Glomerular endothelial cell (primary cell): Measurements from ENCODE around the gene CLDN8. TPM values are rescaled to one million over a fixed set of nuclear protein-coding genes. Genes with fewer than 3 reads are reported as not detected.

ENCODE experiments used
- DNase-seq: peaks from one replicate; pipeline ENCODE4 v3.0.0-alpha.2; 2011; ENCODE audit warnings: low read depth, low spot score; ENCODE audit errors: extremely low read depth
- total RNA-seq: library from RNA; depleted of rRNA; stranded (reverse); fragments of >200 nt; gene quantifications from 2 replicates; pipeline ENCODE4 v1.2.3, GENCODE V29; 2015

Gene CLDN8
- total RNA-seq, result not detected in 2 replicates

DNA sequence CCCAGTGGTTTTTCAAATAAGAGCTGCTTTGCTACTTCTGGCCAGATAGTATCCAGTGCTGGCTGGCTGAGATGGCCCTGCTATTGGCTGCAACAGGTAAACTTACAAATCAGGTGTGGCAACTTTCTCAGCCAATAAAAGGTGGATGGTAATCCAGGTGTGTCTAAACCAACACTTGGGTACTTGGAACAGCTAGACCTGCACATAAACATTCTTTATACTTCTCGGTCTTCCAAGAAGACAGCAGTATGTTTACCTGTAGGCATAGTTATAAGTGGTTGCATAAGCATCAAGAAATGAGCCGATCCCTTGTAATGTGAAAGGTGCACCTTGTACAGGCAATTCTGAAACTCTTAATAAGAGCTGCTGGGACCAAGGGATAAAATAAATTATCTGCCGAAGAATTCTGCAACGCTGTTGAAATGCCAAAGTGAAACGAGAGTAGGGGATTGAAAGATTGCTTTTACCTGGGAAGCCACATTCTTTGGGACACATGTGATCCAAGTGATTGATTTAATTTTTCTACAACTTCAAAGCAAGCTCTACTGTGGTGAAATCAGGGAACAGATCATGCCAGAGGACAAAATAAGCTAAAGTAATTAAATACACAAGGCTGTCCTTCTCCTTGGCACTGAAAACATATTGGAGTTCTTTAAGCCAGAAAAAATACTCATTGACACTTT, at the start of gene CLDN8:
CLDN8 (minus strand) TSS at position 57 of the 683 bp plus-strand sequence. CDS start 172 bp downstream, outside the sequence.
- DNase-seq, result no peak

- no peak for DNase-seq
Observed at GRCh38 chr21:30257773-30258172, 41.9 kb upstream of the CLDN8 start.

- DNase-seq, result no peak
Observed at GRCh38 chr21:30256100-30256499, 40.2 kb upstream of the CLDN8 start.

DNA sequence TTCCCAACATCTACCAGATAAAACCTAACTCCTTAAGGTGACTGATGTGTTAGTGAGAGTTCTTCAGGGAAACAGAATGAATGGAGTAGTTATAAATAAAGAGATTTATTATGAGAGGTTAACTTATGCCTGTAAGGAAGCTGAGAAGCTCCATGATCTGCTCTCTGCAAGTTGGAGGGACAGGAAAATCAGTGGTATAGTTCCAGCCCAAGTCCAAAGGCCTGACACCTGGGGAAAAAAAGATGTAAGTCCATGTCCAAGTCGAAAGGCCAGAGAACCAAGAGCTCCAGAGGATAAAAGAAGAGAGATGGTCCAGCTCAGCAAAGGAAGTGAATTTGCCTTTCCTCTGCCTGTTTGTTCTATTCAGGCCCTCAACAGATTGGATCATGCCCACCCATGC, 39.8 kb upstream of the CLDN8 start:
- DNase-seq, result no peak

- no peak for DNase-seq
Observed at GRCh38 chr21:30251781-30252180, 35.9 kb upstream of the CLDN8 start.

DNA sequence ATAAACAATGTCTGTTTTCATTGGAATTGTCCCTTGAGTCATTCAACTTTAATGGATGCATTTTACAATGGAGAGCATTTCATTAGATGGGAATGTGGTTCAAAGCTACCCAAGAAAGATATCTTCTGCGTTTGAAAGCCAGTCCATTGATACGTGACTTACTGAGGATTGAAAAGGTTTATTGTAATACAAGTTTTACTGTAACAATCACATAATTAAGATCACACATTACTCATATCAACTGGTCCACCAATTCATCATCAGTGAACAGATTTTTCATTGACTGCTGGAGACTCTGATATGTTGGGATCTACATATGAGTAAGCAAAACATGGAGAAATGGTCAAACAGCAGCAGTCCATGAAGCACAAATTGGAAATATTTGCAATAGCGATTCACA, 34.0 kb upstream of the CLDN8 start:
- DNase-seq, result no peak

GRCh38 chr21:30248844-30249243, 32.9 kb upstream of the CLDN8 start:
- DNase-seq, result no peak

- no peak for DNase-seq
Observed at GRCh38 chr21:30245061-30245460, 29.2 kb upstream of the CLDN8 start.

GRCh38 chr21:30243691-30244090, 27.8 kb upstream of the CLDN8 start:
- no peak for DNase-seq

GRCh38 chr21:30240661-30241060, 24.8 kb upstream of the CLDN8 start:
- no peak for DNase-seq

DNA sequence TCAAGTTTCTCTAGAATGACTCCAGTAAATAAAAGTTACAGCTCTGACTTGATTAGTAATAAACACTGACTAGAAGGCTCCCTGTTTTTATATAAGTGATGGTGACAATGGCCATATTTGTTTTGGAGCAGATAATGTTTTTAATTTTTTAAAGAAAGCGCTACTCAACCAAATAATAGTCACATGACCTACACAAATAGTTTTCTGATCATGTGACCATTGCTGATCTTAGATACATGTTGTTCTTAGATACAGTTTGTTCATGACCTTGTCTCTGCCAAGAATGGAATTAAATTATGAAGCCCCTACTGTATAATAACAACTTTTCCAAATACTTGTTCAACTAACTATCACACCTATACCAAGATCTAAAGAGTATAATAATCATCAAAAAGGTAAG, 22.3 kb upstream of the CLDN8 start:
- no peak for DNase-seq

GRCh38 chr21:30234643-30235042, 18.7 kb upstream of the CLDN8 start:
- DNase-seq, result no peak

DNA sequence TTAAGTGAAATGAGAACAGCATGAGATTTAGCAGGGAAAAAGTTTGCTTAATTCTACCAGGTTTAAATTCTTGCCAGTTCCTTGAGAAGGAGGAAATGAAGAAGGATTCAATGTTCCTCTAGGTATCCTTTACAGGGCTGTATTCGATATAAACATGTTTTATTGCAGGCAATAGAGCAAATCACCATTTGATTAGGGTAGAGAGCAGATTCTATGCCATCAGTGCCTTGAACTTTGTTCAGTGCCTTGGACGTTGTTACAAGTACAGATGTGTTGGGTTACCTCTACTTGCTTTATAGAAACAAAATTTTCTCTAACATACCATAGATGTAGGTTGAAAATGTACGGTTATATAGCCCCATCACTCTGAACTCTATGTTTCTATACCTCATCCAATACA, 18.2 kb upstream of the CLDN8 start:
- no peak for DNase-seq

GRCh38 chr21:30233228-30234020, 17.5 kb upstream of the CLDN8 start:
- DNase-seq, result no peak

DNA sequence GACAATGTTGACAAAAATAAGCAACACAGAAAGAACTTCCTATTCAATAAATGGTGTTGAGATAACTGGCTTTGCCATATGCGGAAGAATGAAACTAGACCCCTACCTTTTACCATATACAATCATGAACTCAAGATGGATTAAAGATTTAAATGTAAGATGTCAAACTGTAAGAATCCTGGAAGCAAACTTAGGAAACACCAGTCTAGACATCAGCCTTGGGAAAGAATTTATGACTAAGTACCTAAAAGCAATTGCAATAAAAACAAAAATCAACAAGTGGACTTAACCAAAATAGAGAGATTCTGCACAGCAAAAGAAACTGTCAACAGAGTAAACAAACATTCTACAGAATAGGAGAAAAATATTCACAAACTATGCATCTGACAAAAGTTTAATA, 16.1 kb upstream of the CLDN8 start:
- DNase-seq, result no peak

DNA sequence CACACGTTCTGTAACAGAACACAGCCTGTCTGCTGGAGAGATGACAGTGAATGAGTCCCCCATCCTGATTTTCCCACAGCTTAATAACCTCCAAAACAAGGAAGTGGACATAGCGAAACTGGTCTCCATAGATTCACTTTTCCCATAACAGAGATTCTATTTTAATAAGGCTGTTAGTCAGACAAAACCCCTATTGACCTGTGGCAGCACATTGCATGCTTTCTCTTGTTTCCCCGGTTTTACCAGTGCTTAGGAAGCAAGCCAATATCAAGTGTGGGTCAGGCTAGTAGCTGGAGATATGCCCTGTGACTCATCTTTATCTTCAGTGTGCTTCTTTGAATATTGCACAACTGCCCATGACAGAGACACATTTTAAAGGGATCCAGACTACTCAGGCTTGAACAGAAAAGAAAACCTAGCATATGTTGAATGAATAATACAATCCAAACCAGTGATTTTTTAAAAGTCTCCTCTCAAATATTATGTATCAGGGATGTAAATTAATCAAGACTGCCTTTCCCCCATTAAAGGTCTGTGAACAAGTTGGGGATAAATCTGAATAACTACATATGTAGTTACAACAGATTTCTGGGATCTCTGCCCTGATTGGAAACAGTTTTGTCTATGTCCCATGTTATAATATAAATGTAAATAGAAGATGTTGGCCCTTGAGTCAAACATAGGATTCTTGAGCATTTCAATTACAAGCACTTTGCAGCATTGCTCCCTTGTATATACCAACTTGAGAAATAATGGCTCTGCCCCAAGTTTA, 11.9 kb upstream of the CLDN8 start:
- DNase-seq, result no peak

DNA sequence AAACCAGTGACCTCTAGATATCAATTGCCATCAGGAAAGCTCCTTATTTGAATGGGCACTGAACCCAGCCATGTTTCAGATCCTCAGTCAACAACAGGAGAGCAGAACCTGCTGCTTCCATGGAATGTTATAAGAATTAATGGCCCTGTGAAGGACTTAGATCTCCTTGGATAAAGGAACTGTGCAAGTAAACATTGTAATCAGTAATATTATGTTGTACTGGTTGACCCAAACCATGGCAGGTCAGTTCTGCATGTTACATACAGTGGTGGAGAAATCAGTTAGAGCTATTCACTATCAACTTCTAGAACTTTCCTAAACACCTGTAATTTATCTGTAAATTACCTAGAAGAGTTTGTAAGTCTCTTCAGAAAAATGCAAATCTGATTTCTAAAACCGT, 11.2 kb upstream of the CLDN8 start:
- no peak for DNase-seq

DNA sequence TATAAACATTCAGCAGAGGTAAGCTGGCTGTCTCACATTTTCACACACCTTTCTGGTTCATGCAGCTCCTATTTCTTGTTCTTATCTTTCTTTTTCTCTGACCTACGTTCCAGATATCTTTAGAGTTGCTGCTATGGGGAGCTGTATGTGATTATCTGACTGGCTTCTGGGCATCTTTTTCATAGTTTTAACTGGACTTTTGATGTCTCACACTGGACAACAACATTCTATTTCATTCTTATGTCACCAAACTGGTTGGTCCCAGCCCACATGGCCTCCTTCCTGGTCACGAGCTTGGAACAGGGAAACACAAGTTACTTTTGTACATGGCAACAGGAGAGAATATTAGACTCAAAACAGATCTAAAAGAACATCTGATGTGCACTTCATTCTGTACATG, 7.7 kb upstream of the CLDN8 start:
- DNase-seq, result no peak

GRCh38 chr21:30222724-30223123, 6.8 kb upstream of the CLDN8 start:
- DNase-seq, result no peak

DNA sequence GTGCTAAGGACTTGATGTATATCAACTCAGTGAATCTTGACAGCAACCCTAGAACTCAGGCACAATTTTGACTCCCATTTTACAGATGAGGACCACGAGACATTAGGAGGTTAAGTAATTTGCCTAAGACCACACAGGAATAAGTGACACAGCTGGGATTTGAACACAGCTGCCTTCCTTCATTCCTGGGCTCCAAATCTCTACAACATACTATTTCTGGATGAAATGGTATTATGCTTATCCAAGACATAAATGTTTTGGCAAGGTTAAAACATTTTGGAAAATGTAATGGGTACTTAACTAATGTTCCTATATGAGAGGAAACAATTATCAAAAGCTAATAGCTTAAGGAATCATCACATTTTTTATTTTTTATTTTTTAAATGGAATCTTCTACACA, 4.8 kb downstream of the CLDN8 start:
- no peak for DNase-seq

- DNase-seq, result no peak
Observed at GRCh38 chr21:30209601-30210000, 6.3 kb downstream of the CLDN8 start.

DNA sequence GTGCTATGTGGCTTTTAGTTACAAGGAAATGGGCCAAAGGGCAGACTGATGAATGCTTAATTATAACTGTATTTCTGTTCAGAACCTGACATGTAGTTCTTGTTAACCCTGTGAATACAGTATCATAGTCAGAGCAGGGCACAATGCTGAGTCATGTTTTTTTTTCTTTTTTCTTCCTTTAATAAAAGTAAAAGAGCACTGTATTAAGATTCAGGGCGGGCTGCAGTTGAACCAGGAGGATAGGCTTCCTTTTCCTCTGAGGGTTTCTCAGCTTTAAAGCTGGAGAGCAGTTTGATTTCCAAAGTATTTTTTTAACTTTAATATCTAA, 8.7 kb downstream of the CLDN8 start:
- DNase-seq, result no peak
